GM23338 (cell line): ENCODE measurements around the gene KLHL7.

Experiments
- CREB1 ChIP-seq: fragments of 250-450 bp; sonication (Bioruptor Pico); IDR thresholded peaks from 2 replicates; pipeline ENCODE4 v1.5.0; 2020; ENCODE audit warnings: low read depth, mild to moderate bottlenecking, moderate library complexity
- CTCF ChIP-seq, 2 experiments: fragments of 200-600 bp in 1 of 2; sonication (generic) in 1 of 2; conservative IDR thresholded peaks; 2 replicates each; pipeline versions ENCODE4 v1.5.1 to v1.6.1; 2016 to 2017; ENCODE audit warnings: antibody characterized with exemption in 2 of 2, low read depth in 2 of 2, mild to moderate bottlenecking in 2 of 2, moderate library complexity in 1 of 2
- EZH2 ChIP-seq: fragments of 200-600 bp; sonication (generic); IDR thresholded peaks from one replicate; pipeline ENCODE4 v1.8.0; 2017; ENCODE audit warnings: antibody characterized with exemption, mild to moderate bottlenecking, low read depth; ENCODE audit not compliant: unreplicated experiment
- JUNB ChIP-seq: IDR thresholded peaks from one replicate; pipeline ENCODE4 v1.6.1; 2016; ENCODE audit warnings: antibody characterized with exemption; ENCODE audit not compliant: unreplicated experiment
- POLR2AphosphoS5 ChIP-seq: IDR thresholded peaks from 2 replicates; pipeline ENCODE4 v1.6.1; 2016; ENCODE audit warnings: antibody characterized with exemption, low read depth
- REST ChIP-seq: IDR thresholded peaks from one replicate; pipeline ENCODE4 v1.6.1; 2018; ENCODE audit warnings: antibody characterized with exemption; ENCODE audit not compliant: unreplicated experiment
- ZNF462 ChIP-seq: fragments of 250-450 bp; sonication (Bioruptor Pico); IDR thresholded peaks from 2 replicates; pipeline ENCODE4 v1.5.0; 2020; ENCODE audit warnings: mild to moderate bottlenecking, moderate library complexity

GRCh38 chr7:23167691-23168090, 62.1 kb downstream of the KLHL7 start:
- TF ChIP-seq EZH2 (no peak), CTCF (conservative IDR thresholded peaks at IDR 0.05; ENCODE audit: low read depth in 2 of 2) (no peak), POLR2AphosphoS5 (no peak), ZNF462 (no peak), REST (no peak), JUNB (no peak), CREB1 (CRISPR knock-in tag) (no peak)
